ENCODE results near the gene CDH23.

GRCh38 chr10:71648254-71648932 lies 251.7 kb downstream of the CDH23 start:
- TF ChIP-seq POLR2AphosphoS5 (IDR thresholded peaks at IDR 0.05), result no peak
- no peak for TF ChIP-seq POLR2A (IDR thresholded peaks at IDR 0.05)
- no peak for TF ChIP-seq CTCF (IDR thresholded peaks at IDR 0.05)

Data from suprapubic skin (tissue), 4 donors.